H1 (cell line): ENCODE data around the gene TRAPPC2. TPM values are rescaled to one million over a fixed set of nuclear protein-coding genes. Genes with fewer than 3 reads are reported as not detected.

Experiments
- CTCF ChIA-PET: fragments of 300-600 bp; sonication (Branson Sonifier 250); formaldehyde crosslinking; loops from one replicate; lab custom pipeline; 2021; ENCODE audit not compliant: partially characterized antibody; lab: Charles Lee
- POLR2A ChIA-PET: fragments of 300-600 bp; sonication (Branson Sonifier 250); formaldehyde crosslinking; loops from one replicate; lab custom pipeline; 2021; ENCODE audit warnings: inconsistent platforms; ENCODE audit not compliant: partially characterized antibody; lab: Charles Lee
- DNase-seq, 2 experiments: peaks; one replicate each; pipeline versions ENCODE4 v3.0.0 to v3.0.0-alpha.2; 2010 to 2022; ENCODE audit warnings: low spot score in 2 of 2, low read depth in 1 of 2, mixed read lengths in 1 of 2
- FAIRE-seq: peaks from 2 replicates; lab custom pipeline; 2011; peaks lifted over from hg19 to GRCh38; lab: Jason Lieb, UNC
- H2AFZ ChIP-seq: 2 replicates; pipeline ENCODE4 v1.8.1; 2012; ENCODE audit warnings: low read length, inconsistent platforms
- H2AK5ac ChIP-seq: 2 replicates; pipeline ENCODE4 v1.6.1; 2013; ENCODE audit warnings: low read depth, low read length
- H2BK120ac ChIP-seq: replicated peaks from 2 replicates; pipeline ENCODE3; 2013; ENCODE audit warnings: low read depth, low read length, inconsistent platforms
- H2BK12ac ChIP-seq: 2 replicates; pipeline ENCODE4 v1.6.1; 2013; ENCODE audit warnings: low read depth, low read length
- H2BK15ac ChIP-seq: 2 replicates; pipeline ENCODE4 v1.6.1; 2013; ENCODE audit warnings: low read length
- H2BK20ac ChIP-seq: 2 replicates; pipeline ENCODE4 v1.6.1; 2013; ENCODE audit warnings: low read length
- H2BK5ac ChIP-seq: 2 replicates; pipeline ENCODE4 v1.6.1; 2013; ENCODE audit warnings: low read depth, low read length
- H3K14ac ChIP-seq: 2 replicates; pipeline ENCODE4 v1.6.1; 2013; ENCODE audit warnings: inconsistent platforms; ENCODE audit not compliant: insufficient read length
- H3K18ac ChIP-seq: 2 replicates; pipeline ENCODE4 v1.6.1; 2013; ENCODE audit warnings: low read length; ENCODE audit errors: extremely low read depth
- H3K23ac ChIP-seq: 2 replicates; pipeline ENCODE4 v1.6.1; 2013; ENCODE audit warnings: inconsistent platforms; ENCODE audit not compliant: insufficient read length
- H3K23me2 ChIP-seq: 2 replicates; pipeline ENCODE4 v1.6.1; 2013; ENCODE audit warnings: low read depth, low read length
- H3K27ac ChIP-seq: 2 replicates; pipeline ENCODE4 v1.6.1; 2011; ENCODE audit warnings: low read depth, low read length, inconsistent platforms
- H3K27me3 ChIP-seq, 4 experiments: replicated peaks in 1 of 4; 1 replicate in 1 of 4; 2 replicates in 3 of 4; pipeline versions ENCODE4 v1.6.1 to v1.8.1; 2011 to 2013; ENCODE audit warnings: low read length in 3 of 4, mild to moderate bottlenecking in 3 of 4, inconsistent platforms in 2 of 4, mixed read lengths in 2 of 4, moderate library complexity in 1 of 4; ENCODE audit not compliant: control insufficient read depth in 3 of 4, insufficient read depth in 3 of 4; ENCODE audit errors: extremely low read depth in 1 of 4
- H3K36me3 ChIP-seq, 4 experiments: 2 replicates each; pipeline versions ENCODE4 v1.6.1 to v1.8.1; 2011 to 2013; ENCODE audit warnings: mild to moderate bottlenecking in 4 of 4, low read length in 3 of 4, moderate library complexity in 2 of 4, control low read depth in 1 of 4, inconsistent platforms in 1 of 4; ENCODE audit not compliant: insufficient read depth in 4 of 4, control insufficient read depth in 2 of 4
- H3K4ac ChIP-seq: replicated peaks from 2 replicates; pipeline ENCODE3; 2013; ENCODE audit warnings: low read length, low read depth, mixed read lengths, inconsistent platforms; ENCODE audit not compliant: insufficient read length
- H3K4me1 ChIP-seq, 4 experiments: replicated peaks in 1 of 4; 1 replicate in 1 of 4; 2 replicates in 3 of 4; pipeline versions ENCODE4 v1.6.1 to v1.8.1; 2011 to 2013; ENCODE audit warnings: low read length in 3 of 4, inconsistent platforms in 2 of 4, mixed read lengths in 1 of 4; ENCODE audit not compliant: insufficient read depth in 4 of 4, control insufficient read depth in 3 of 4
- H3K4me2 ChIP-seq, 2 experiments: 2 replicates each; pipeline versions ENCODE4 v1.6.1 to v1.8.1; 2011 to 2013; ENCODE audit warnings: low read depth in 2 of 2, low read length in 2 of 2, control low read depth in 1 of 2, inconsistent platforms in 1 of 2, mild to moderate bottlenecking in 1 of 2; ENCODE audit not compliant: insufficient read depth in 1 of 2
- H3K4me3 ChIP-seq, 4 experiments: fragments of 200-600, 300-600 bp in 1 of 4; sonication (generic), shearing (Covaris generic), sonication (Bioruptor Twin) in 1 of 4; 2 replicates each; pipeline versions ENCODE4 v1.5.1 to v1.8.1; 2011 to 2016; ENCODE audit warnings: low read length in 4 of 4, low read depth in 3 of 4, control low read depth in 2 of 4, inconsistent platforms in 2 of 4, mild to moderate bottlenecking in 2 of 4, mixed read lengths in 1 of 4, moderate library complexity in 1 of 4; ENCODE audit not compliant: insufficient read depth in 2 of 4; ENCODE audit errors: extremely low read depth in 1 of 4
- H3K56ac ChIP-seq: replicated peaks from 2 replicates; pipeline ENCODE3; 2013; ENCODE audit warnings: low read depth, mild to moderate bottlenecking, mixed read lengths, low read length, inconsistent platforms; ENCODE audit not compliant: insufficient read length
- H3K79me1 ChIP-seq: 2 replicates; pipeline ENCODE4 v1.6.1; 2013; ENCODE audit warnings: low read depth, low read length, control low read depth
- H3K79me2 ChIP-seq, 2 experiments: 2 replicates each; pipeline versions ENCODE4 v1.6.1 to v1.8.1; 2012 to 2013; ENCODE audit warnings: low read length in 2 of 2, mild to moderate bottlenecking in 2 of 2, inconsistent platforms in 1 of 2; ENCODE audit not compliant: insufficient read depth in 2 of 2, control insufficient read depth in 1 of 2
- H3K9ac ChIP-seq, 4 experiments: replicated peaks in 1 of 4; 1 replicate in 1 of 4; 2 replicates in 3 of 4; pipeline versions ENCODE4 v1.6.1 to v1.8.1; 2011 to 2013; ENCODE audit warnings: low read depth in 3 of 4, low read length in 3 of 4, control low read depth in 2 of 4, mild to moderate bottlenecking in 2 of 4, moderate library complexity in 2 of 4, inconsistent platforms in 1 of 4; ENCODE audit errors: extremely low read depth in 1 of 4
- H3K9me3 ChIP-seq, 2 experiments: 2 replicates each; pipeline versions ENCODE4 v1.6.1 to v1.8.1; 2012 to 2013; ENCODE audit warnings: mild to moderate bottlenecking in 2 of 2, moderate library complexity in 2 of 2, control low read depth in 1 of 2, inconsistent platforms in 1 of 2, low read depth in 1 of 2, low read length in 1 of 2, mixed read lengths in 1 of 2; ENCODE audit not compliant: insufficient read depth in 2 of 2
- H4K20me1 ChIP-seq, 2 experiments: replicated peaks in 1 of 2; 2 replicates each; pipeline versions ENCODE3 to v1.8.1; 2011 to 2013; ENCODE audit warnings: inconsistent platforms in 2 of 2, low read length in 2 of 2, mild to moderate bottlenecking in 1 of 2; ENCODE audit not compliant: insufficient read depth in 2 of 2, control insufficient read depth in 1 of 2
- H4K5ac ChIP-seq: 2 replicates; pipeline ENCODE4 v1.6.1; 2013; ENCODE audit warnings: low read length, low read depth, mixed read lengths, inconsistent platforms; ENCODE audit not compliant: insufficient read length
- H4K8ac ChIP-seq: 2 replicates; pipeline ENCODE4 v1.8.0; 2013; ENCODE audit warnings: mild to moderate bottlenecking, moderate library complexity, low read length, inconsistent platforms; ENCODE audit not compliant: insufficient read depth; ENCODE audit errors: extremely low read depth
- H4K91ac ChIP-seq: replicated peaks from 2 replicates; pipeline ENCODE3; 2013; ENCODE audit warnings: low read length, mixed read lengths, inconsistent platforms; ENCODE audit not compliant: insufficient read length
- GABPA ChIP-seq: IDR thresholded peaks from 2 replicates; pipeline ENCODE4 v1.6.1; 2011; ENCODE audit warnings: mild to moderate bottlenecking, low read length, moderate library complexity, borderline replicate concordance; ENCODE audit not compliant: insufficient read depth
- JUN ChIP-seq: IDR thresholded peaks from 2 replicates; pipeline ENCODE4 v1.6.1; 2011; ENCODE audit warnings: low read depth, mild to moderate bottlenecking, improper control_type of control experiment, low read length
- MAFK ChIP-seq: IDR thresholded peaks from 2 replicates; pipeline ENCODE4 v1.6.1; 2012; ENCODE audit warnings: low read depth, mild to moderate bottlenecking, improper control_type of control experiment, low read length
- SP4 ChIP-seq: IDR thresholded peaks from 2 replicates; pipeline ENCODE4 v1.6.1; 2012; ENCODE audit warnings: low read length, inconsistent platforms
- TCF12 ChIP-seq: IDR thresholded peaks from 2 replicates; pipeline ENCODE4 v1.6.1; 2011; ENCODE audit warnings: low read depth, mild to moderate bottlenecking, low read length
- TEAD4 ChIP-seq: IDR thresholded peaks from 2 replicates; pipeline ENCODE4 v1.6.1; 2012; ENCODE audit warnings: low read depth, low read length, inconsistent platforms, mixed read lengths
- WGBS, 2 experiments: shearing (Covaris generic) in 1 of 2; methylation state at CpG; one replicate each; pipeline versions ENCODE4 v1.1.6 to v1.1.7; 2013 to 2015; ENCODE audit warnings: low lambda C conversion rate in 2 of 2, mixed read lengths in 2 of 2, inconsistent platforms in 1 of 2, low coverage in 1 of 2, missing lambda C conversion rate in 1 of 2; ENCODE audit not compliant: insufficient replicate concordance in 2 of 2, insufficient coverage in 1 of 2, insufficient read length in 1 of 2; ENCODE audit errors: extremely low coverage in 1 of 2, missing lambda C conversion rate in 1 of 2; 5-methylcytosine and 5-hydroxymethylcytosine counted together
- polyA plus RNA-seq, 7 experiments: library from polyadenylated mRNA; depleted of rRNA in 3 of 7; stranded (reverse) in 5 of 7; unstranded in 2 of 7; fragments of >200 nt in 5 of 7; fragments of 200-250 nt in 2 of 7; gene quantifications; 1 replicate in 5 of 7; 2 replicates in 1 of 7; 4 replicates in 1 of 7; pipeline versions ENCODE4 v1.2.1 to v1.2.3, GENCODE V29; 2011 to 2013; ENCODE audit warnings: missing spikeins in 2 of 7, mixed read lengths in 2 of 7
- total RNA-seq: library from RNA; stranded (reverse); fragmentation: NEBNext Ultra II Directional; extraction: Animal tissue kit (Norgen Biotek cat#: 25700); gene quantifications from 2 replicates; pipeline ENCODE4 v1.2.1, GENCODE V29; 2021
- TF ChIP-seq, protein P1 (sequence below): IDR thresholded peaks from 2 replicates; pipeline ENCODE4 v1.6.1; 2012; ENCODE audit warnings: low read length, inconsistent platforms
- TF ChIP-seq, protein P2 (sequence below): IDR thresholded peaks from 2 replicates; pipeline ENCODE4 v1.6.1; 2012; ENCODE audit warnings: inconsistent platforms

TRAPPC2 gene
- total and polyA plus RNA-seq, 2 of the 8 experiments (the other 6 are each of a cell fraction or from before 2014, with no cell fraction given): 6.7 to 10.8 TPM

DNA sequence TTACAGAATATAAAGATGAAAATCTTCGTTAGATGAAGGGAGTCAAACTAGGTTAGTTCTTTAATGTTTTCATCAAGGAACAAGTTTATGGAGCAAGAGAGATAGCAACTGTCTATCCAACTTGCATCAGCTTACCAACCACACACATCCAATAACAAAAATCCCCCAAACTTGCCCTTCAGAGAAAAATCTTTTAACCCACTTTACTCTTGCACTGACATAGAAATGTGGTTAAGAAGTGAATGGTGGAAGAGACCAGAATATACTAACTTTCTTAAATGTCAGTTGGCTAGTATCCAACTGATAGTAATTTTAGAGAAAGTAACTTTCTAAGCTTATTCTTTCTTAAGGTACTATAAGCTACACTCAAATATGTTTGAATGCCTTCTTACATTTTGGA, 47.2 kb downstream of the TRAPPC2 start:
- no peaks in the 10 kb centered on the region for H3K79me1 ChIP-seq
- H3K56ac ChIP-seq: no peak overlapping the region
- H3K23me2 ChIP-seq: peaks cover 4% of the 10 kb centered on the region; the same call in 1 of the 2 replicates
- peaks cover 0 to 27% of the 10 kb centered on the region in 2 experiments; a peak in 2 of 4 replicates for H3K79me2 ChIP-seq
- H3K4me2 ChIP-seq: no peak overlapping the region
- DNase-seq: no peak
- TF ChIP-seq, protein P1, sequence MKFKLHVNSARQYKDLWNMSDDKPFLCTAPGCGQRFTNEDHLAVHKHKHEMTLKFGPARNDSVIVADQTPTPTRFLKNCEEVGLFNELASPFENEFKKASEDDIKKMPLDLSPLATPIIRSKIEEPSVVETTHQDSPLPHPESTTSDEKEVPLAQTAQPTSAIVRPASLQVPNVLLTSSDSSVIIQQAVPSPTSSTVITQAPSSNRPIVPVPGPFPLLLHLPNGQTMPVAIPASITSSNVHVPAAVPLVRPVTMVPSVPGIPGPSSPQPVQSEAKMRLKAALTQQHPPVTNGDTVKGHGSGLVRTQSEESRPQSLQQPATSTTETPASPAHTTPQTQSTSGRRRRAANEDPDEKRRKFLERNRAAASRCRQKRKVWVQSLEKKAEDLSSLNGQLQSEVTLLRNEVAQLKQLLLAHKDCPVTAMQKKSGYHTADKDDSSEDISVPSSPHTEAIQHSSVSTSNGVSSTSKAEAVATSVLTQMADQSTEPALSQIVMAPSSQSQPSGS: no peak
- TF ChIP-seq TCF12 (no peak), GABPA (no peak), SP4 (no peak), MAFK (no peak), JUN (no peak), TEAD4 (no peak)
- TF ChIP-seq, protein P2, sequence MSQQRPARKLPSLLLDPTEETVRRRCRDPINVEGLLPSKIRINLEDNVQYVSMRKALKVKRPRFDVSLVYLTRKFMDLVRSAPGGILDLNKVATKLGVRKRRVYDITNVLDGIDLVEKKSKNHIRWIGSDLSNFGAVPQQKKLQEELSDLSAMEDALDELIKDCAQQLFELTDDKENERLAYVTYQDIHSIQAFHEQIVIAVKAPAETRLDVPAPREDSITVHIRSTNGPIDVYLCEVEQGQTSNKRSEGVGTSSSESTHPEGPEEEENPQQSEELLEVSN: no peak
- no peak overlapping the region for H3K9ac ChIP-seq
- H3K4ac ChIP-seq: no peak overlapping the region
- no peak overlapping the region for H3K4me3 ChIP-seq
- H4K8ac ChIP-seq: no peak overlapping the region
- no peak overlapping the region for H4K91ac ChIP-seq
- H4K20me1 ChIP-seq: no peaks in the 10 kb centered on the region
- peaks cover 0 to 3% (median 1%) of the 10 kb centered on the region in 4 experiments; a peak in 3 of 7 replicates for H3K4me1 ChIP-seq
- WGBS, 2 experiments: 92% methylated on average over 1 of the region's 1 CpG; no CpG with 5 or more reads in 1 of the 2 experiments
- POLR2A ChIA-PET: interaction anchor here (1.3 kb wide), 1 partner anchor 47 kb away, joined by 3 read pairs; the partner anchor contains the start of genes OFD1 and TRAPPC2
- no peak overlapping the region for H2BK120ac ChIP-seq
- H2BK15ac ChIP-seq: no peak overlapping the region
- H3K36me3 ChIP-seq: no peaks in the 10 kb centered on the region
- CTCF ChIA-PET: interaction anchor here (0.8 kb wide), 1 partner anchor 15 kb away, joined by 3 read pairs; no protein-coding TSS in a partner anchor
- no peak overlapping the region for H2BK20ac ChIP-seq
- H3K27ac ChIP-seq: no peak overlapping the region
- H4K5ac ChIP-seq: no peak overlapping the region
- H3K18ac ChIP-seq: no peak overlapping the region
- no peak overlapping the region for H2BK5ac ChIP-seq
- peaks cover 0 to 2% (median 0%) of the 10 kb centered on the region in 4 experiments; a peak in 2 of 7 replicates for H3K27me3 ChIP-seq
- no peaks in the 10 kb centered on the region for H3K9me3 ChIP-seq
- no peak overlapping the region for H2AFZ ChIP-seq
- H2BK12ac ChIP-seq: no peak overlapping the region
- no peak for FAIRE-seq
- no peak overlapping the region for H3K14ac ChIP-seq
- no peak overlapping the region for H2AK5ac ChIP-seq
- H3K23ac ChIP-seq: no peak overlapping the region
